T-cell (primary cell): ENCODE measurements around the gene ETS1. TPM values are rescaled to one million over a fixed set of nuclear protein-coding genes. Genes with fewer than 3 reads are reported as not detected.
A peak's percentile ranks its signal among the peaks of the same experiment; 100 is the strongest.

Source experiments
- ATAC-seq, 4 experiments: fragments of 200-7000 bp in 3 of 4; fragments of 150-1000 bp in 1 of 4; cut with Tn5 transposase; replicated peaks in 1 of 4; 1 replicate in 3 of 4; 2 replicates in 1 of 4; pipeline ENCODE4 v1.10.0; 2021; ENCODE audit warnings: moderate library complexity in 3 of 4, mild to moderate bottlenecking in 2 of 4, moderate number of reproducible peaks in 1 of 4
- CTCF ChIA-PET, 2 donors: fragments of 300-600 bp; sonication (Branson Sonifier 250); formaldehyde crosslinking; loops; one replicate each; lab custom pipeline; 2022; ENCODE audit warnings: antibody characterized with exemption in 2 of 2; lab: Charles Lee
- POLR2A ChIA-PET, 2 donors: fragments of 300-600 bp; sonication (Branson Sonifier 250); formaldehyde crosslinking; loops; one replicate each; lab custom pipeline; 2022; ENCODE audit warnings: antibody characterized with exemption in 2 of 2; lab: Charles Lee
- DNase-seq, 35 experiments: peaks; one replicate each; pipeline versions ENCODE4 v3.0.0 to v3.0.0-alpha.2; 2013 to 2023
- H3K27ac ChIP-seq: one replicate; pipeline ENCODE4 v1.5.1; 2013; ENCODE audit warnings: low read length
- H3K27me3 ChIP-seq, 2 experiments: replicated peaks in 1 of 2; 1 replicate in 1 of 2; 2 replicates in 1 of 2; pipeline versions ENCODE4 v1.6.1 to v1.7.0; 2013; ENCODE audit warnings: low read length in 1 of 2, mixed read lengths in 1 of 2; ENCODE audit not compliant: control insufficient read depth in 2 of 2, insufficient read depth in 2 of 2; ENCODE audit errors: extremely low read depth in 1 of 2
- H3K36me3 ChIP-seq, 2 donors: 1 replicate in 1 of 2; 2 replicates in 1 of 2; pipeline versions ENCODE4 v1.6.1 to v1.7.0; 2013; ENCODE audit warnings: low read length in 1 of 2; ENCODE audit not compliant: control insufficient read depth in 2 of 2, insufficient read depth in 1 of 2; ENCODE audit errors: extremely low read depth in 1 of 2
- H3K4me1 ChIP-seq, 2 experiments: 1 replicate in 1 of 2; 2 replicates in 1 of 2; pipeline versions ENCODE4 v1.6.1 to v1.7.0; 2013; ENCODE audit warnings: low read length in 2 of 2, mixed read lengths in 1 of 2; ENCODE audit not compliant: insufficient read depth in 2 of 2, control insufficient read depth in 1 of 2; ENCODE audit errors: extremely low read depth in 1 of 2
- H3K4me3 ChIP-seq, 2 donors: 1 replicate in 1 of 2; 2 replicates in 1 of 2; pipeline versions ENCODE4 v1.5.1 to v1.7.0; 2013; ENCODE audit warnings: mild to moderate bottlenecking in 2 of 2, low read length in 1 of 2, moderate library complexity in 1 of 2; ENCODE audit not compliant: control insufficient read depth in 1 of 2; ENCODE audit errors: extremely low read depth in 1 of 2
- H3K9me3 ChIP-seq: 2 replicates; pipeline ENCODE4 v1.7.0; 2013
- H3K27ac Mint-ChIP-seq, 2 donors: one replicate each; pipeline ENCODE4 v1.8.0; 2020 to 2021; ENCODE audit warnings: mild to moderate bottlenecking in 2 of 2, mixed read lengths in 2 of 2
- H3K27me3 Mint-ChIP-seq, 2 donors: one replicate each; pipeline ENCODE4 v1.8.0; 2021 to 2022; ENCODE audit warnings: mixed read lengths in 2 of 2
- H3K36me3 Mint-ChIP-seq: one replicate; pipeline ENCODE4 v1.8.0; 2021; ENCODE audit warnings: mixed read lengths
- H3K4me1 Mint-ChIP-seq, 3 donors: one replicate each; pipeline ENCODE4 v1.8.0; 2020 to 2022; ENCODE audit warnings: mixed read lengths in 3 of 3, mild to moderate bottlenecking in 1 of 3
- H3K4me3 Mint-ChIP-seq, 3 donors: one replicate each; pipeline ENCODE4 v1.8.0; 2020 to 2022; ENCODE audit warnings: mild to moderate bottlenecking in 3 of 3, mixed read lengths in 3 of 3, moderate library complexity in 3 of 3
- H3K9me3 Mint-ChIP-seq, 3 donors: one replicate each; pipeline ENCODE4 v1.8.0; 2020 to 2022; ENCODE audit warnings: mixed read lengths in 3 of 3
- WGBS: methylation state at CpG from one replicate; pipeline ENCODE4 v1.1.5; 2013; ENCODE audit warnings: missing lambda C conversion rate; ENCODE audit not compliant: insufficient coverage; 5-methylcytosine and 5-hydroxymethylcytosine counted together
- total RNA-seq, 35 experiments: library from RNA in 6 of 35; stranded (reverse) in 6 of 35; fragments of 120-200 nt in 1 of 35; gene quantifications; one replicate each; pipeline versions ENCODE4 v1.2.1 to v1.2.4 and lab custom pipeline; 2013 to 2026

ETS1 gene
- total RNA-seq, 5 donors from 2014 or later (not counting 1 experiment from before 2014, with no cell fraction given), result 773 to 1,065 (median 854) TPM

GRCh38 chr11:128625746-128626145 lies 38.4 kb upstream of the ETS1 start:
- H3K4me1 ChIP-seq, result peaks cover 84 to 88% of the 10 kb centered on the region in 2 experiments
- peak overlapping the region; percentile 90 for H3K27ac ChIP-seq
- ChIA-PET POLR2A (interaction anchor here (0.6 to 1.2 kb wide), 3 partner anchors 111 to 1197 kb away, joined by 3 to 4 read pairs (median 3); no protein-coding TSS in a partner anchor), CTCF (interaction anchor here in 1 of 2 donors (1.1 kb wide), 1 partner anchor 131 kb away, joined by 3 read pairs; no protein-coding TSS in a partner anchor)
- no peak for ATAC-seq
- H3K27ac Mint-ChIP-seq, result peak overlapping the region; percentile 99 to 100
- peak overlapping the region in 1 of 2 donors; percentile 5 for H3K4me3 ChIP-seq
- H3K4me1 Mint-ChIP-seq, result peaks cover 96 to 100% (median 99%) of the 10 kb centered on the region in 3 donors
- H3K36me3 ChIP-seq, result no peaks in the 10 kb centered on the region
- H3K27me3 Mint-ChIP-seq, result peaks cover 0 to 1% of the 10 kb centered on the region in 2 donors
- no peaks in the 10 kb centered on the region for H3K36me3 Mint-ChIP-seq
- 27% methylated on average over 2 of the region's 2 CpGs for WGBS
- peak overlapping the region in 2 of 3 donors; percentile 70 for H3K4me3 Mint-ChIP-seq
- no peaks in the 10 kb centered on the region for H3K9me3 ChIP-seq
- no peaks in the 10 kb centered on the region for H3K9me3 Mint-ChIP-seq
- H3K27me3 ChIP-seq, result no peaks in the 10 kb centered on the region
- no peak for DNase-seq

- peaks cover 87 to 88% of the 10 kb centered on the region in 2 experiments for H3K4me1 ChIP-seq
- ChIA-PET CTCF (interaction anchor here in 1 of 2 donors (0.9 to 2.2 kb wide), 5 partner anchors 100 to 323 kb away, joined by 3 to 15 read pairs (median 3); no protein-coding TSS in a partner anchor), POLR2A (interaction anchor here (0.6 to 3.4 kb wide), 8 partner anchors 24 to 1197 kb away, joined by 3 to 24 read pairs (median 4); no protein-coding TSS in a partner anchor)
- H3K9me3 ChIP-seq, result no peaks in the 10 kb centered on the region
- DNase-seq, result no peak
- no peak for ATAC-seq
- H3K9me3 Mint-ChIP-seq, result no peaks in the 10 kb centered on the region
- H3K4me3 Mint-ChIP-seq, result peak overlapping the region in 2 of 3 donors; percentile 70
- peak overlapping the region; percentile 99 to 100 for H3K27ac Mint-ChIP-seq
- H3K27me3 Mint-ChIP-seq, result peaks cover 0 to 1% of the 10 kb centered on the region in 2 donors
- no peaks in the 10 kb centered on the region for H3K36me3 Mint-ChIP-seq
- peak overlapping the region in 1 of 2 donors; percentile 5 for H3K4me3 ChIP-seq
- no peaks in the 10 kb centered on the region for H3K27me3 ChIP-seq
- 48% methylated on average over 5 of the region's 8 CpGs for WGBS
- peak overlapping the region; percentile 90 for H3K27ac ChIP-seq
- no peaks in the 10 kb centered on the region for H3K36me3 ChIP-seq
- peaks cover 96 to 100% (median 99%) of the 10 kb centered on the region in 3 donors for H3K4me1 Mint-ChIP-seq
Observed at GRCh38 chr11:128625326-128625725, 38.0 kb upstream of the ETS1 start.

GRCh38 chr11:128624269-128625175 lies 37.2 kb upstream of the ETS1 start:
- DNase-seq (peak; percentile 48 to 84 (median 68)), ATAC-seq (peak; percentile 67 to 74 (median 72))
- Histone ChIP-seq H3K4me1 (peaks cover 86 to 90% of the 10 kb centered on the region in 2 experiments), H3K27me3 (no peaks in the 10 kb centered on the region), H3K27ac (peak overlapping the region; percentile 90), H3K9me3 (no peaks in the 10 kb centered on the region), H3K36me3 (no peaks in the 10 kb centered on the region), H3K4me3 (peak overlapping the region; percentile 8 to 41)
- Mint-ChIP-seq H3K4me1 (peaks cover 96 to 99% (median 98%) of the 10 kb centered on the region in 3 donors), H3K27ac (peak overlapping the region; percentile 99 to 100), H3K4me3 (peak overlapping the region; percentile 70 to 75 (median 70)), H3K9me3 (no peaks in the 10 kb centered on the region), H3K27me3 (peaks cover 0 to 1% of the 10 kb centered on the region in 2 donors), H3K36me3 (no peaks in the 10 kb centered on the region)
- ChIA-PET CTCF (interaction anchor here (0.5 to 2.2 kb wide), 13 partner anchors 8 to 467 kb away, joined by 3 to 15 read pairs (median 3); no protein-coding TSS in a partner anchor), POLR2A (interaction anchor here (0.5 to 3.4 kb wide), 13 partner anchors 12 to 297 kb away, joined by 3 to 24 read pairs (median 4); no protein-coding TSS in a partner anchor)
- WGBS, result 0% methylated on average over 5 of the region's 18 CpGs

GRCh38 chr11:128623091-128623490 lies 35.7 kb upstream of the ETS1 start:
- Mint-ChIP-seq H3K36me3 (no peaks in the 10 kb centered on the region), H3K27ac (peak overlapping the region; percentile 99 to 100), H3K27me3 (peaks cover 0 to 1% of the 10 kb centered on the region in 2 donors), H3K4me3 (peak overlapping the region in 1 of 3 donors; percentile 70), H3K4me1 (peaks cover 93 to 98% (median 96%) of the 10 kb centered on the region in 3 donors), H3K9me3 (no peaks in the 10 kb centered on the region)
- WGBS, result no CpG with 5 or more reads among the region's 5 CpGs
- no peak for DNase-seq
- no peak overlapping the region for H3K4me3 ChIP-seq
- ChIA-PET POLR2A (interaction anchor here (0.6 to 3.4 kb wide), 9 partner anchors 44 to 200 kb away, joined by 3 to 24 read pairs (median 3); no protein-coding TSS in a partner anchor), CTCF (interaction anchor here (0.5 to 1.2 kb wide), 6 partner anchors 97 to 465 kb away, joined by 3 to 11 read pairs (median 3); no protein-coding TSS in a partner anchor)
- ATAC-seq, result no peak
- no peaks in the 10 kb centered on the region for H3K27me3 ChIP-seq
- no peaks in the 10 kb centered on the region for H3K36me3 ChIP-seq
- H3K27ac ChIP-seq, result peak overlapping the region; percentile 53
- no peaks in the 10 kb centered on the region for H3K9me3 ChIP-seq
- peaks cover 73 to 80% of the 10 kb centered on the region in 2 experiments for H3K4me1 ChIP-seq

GRCh38 chr11:128621601-128622501 lies 34.5 kb upstream of the ETS1 start:
- ATAC-seq, result no peak
- peak overlapping the region; percentile 99 to 100 for H3K27ac Mint-ChIP-seq
- 90% methylated on average over 10 of the region's 17 CpGs for WGBS
- H3K36me3 ChIP-seq, result no peaks in the 10 kb centered on the region
- ChIA-PET POLR2A (interaction anchor here (0.7 to 3.4 kb wide), 3 partner anchors 17 to 102 kb away, joined by 3 to 24 read pairs (median 5); no protein-coding TSS in a partner anchor), CTCF (interaction anchor here (0.8 to 1.2 kb wide), 5 partner anchors 11 to 464 kb away, joined by 3 read pairs; no protein-coding TSS in a partner anchor)
- H3K4me3 Mint-ChIP-seq, result peak overlapping the region in 1 of 3 donors; percentile 0
- H3K4me1 ChIP-seq, result peaks cover 63 to 67% of the 10 kb centered on the region in 2 experiments
- H3K9me3 Mint-ChIP-seq, result no peaks in the 10 kb centered on the region
- no peaks in the 10 kb centered on the region for H3K27me3 ChIP-seq
- peak overlapping the region; percentile 53 for H3K27ac ChIP-seq
- peaks cover 81 to 86% (median 85%) of the 10 kb centered on the region in 3 donors for H3K4me1 Mint-ChIP-seq
- no peak overlapping the region for H3K4me3 ChIP-seq
- DNase-seq, result no peak
- peaks cover 0 to 1% of the 10 kb centered on the region in 2 donors for H3K27me3 Mint-ChIP-seq
- H3K9me3 ChIP-seq, result no peaks in the 10 kb centered on the region
- H3K36me3 Mint-ChIP-seq, result no peaks in the 10 kb centered on the region
